Right ventricle myocardium inferior (tissue), 1 donor: ENCODE measurements around the gene IRAK1. TPM values are rescaled to one million over a fixed set of nuclear protein-coding genes. Genes with fewer than 3 reads are reported as not detected.
"Not testable (repeated sequence)": the region's sequence is repeated elsewhere in the genome, so short reads cannot be mapped to it uniquely, and the experiment has no call there.

Experiments
- ATAC-seq: fragments of 200-7000 bp; cut with Tn5 transposase; one replicate; pipeline ENCODE4 v1.9.1; 2020; ENCODE audit warnings: mild to moderate bottlenecking, moderate library complexity
- DNase-seq: peaks from one replicate; pipeline ENCODE4 v3.0.0; 2021; ENCODE audit errors: missing footprints
- intact Hi-C: fragments of 100-400 bp; cut with DNase I; formaldehyde crosslinking; loops from one replicate; pipeline ENCODE4 v1.11.0; 2022
- total RNA-seq: library from RNA; stranded (reverse); fragmentation: NEBNext Ultra II Directional; extraction: Animal tissue kit (Norgen Biotek cat#: 25700); gene quantifications from one replicate; pipeline ENCODE4 v1.2.1, GENCODE V29; 2021
- donor health status: DM: no; HTN: yes; CAD: no; lungs with severe emphysema.

IRAK1 gene
- total RNA-seq, 1 donor from 2014 or later: 38.6 TPM

GRCh38 chrX:154012336-154012991 is 7.2 kb downstream of the IRAK1 start:
- intact Hi-C loops: loop anchor here (5.0 to 10.0 kb wide), 2 partner anchors 35 to 372 kb away; no protein-coding TSS in a partner anchor
- peak; percentile 30 for ATAC-seq
- no peak for DNase-seq

- ATAC-seq: no peak
- intact Hi-C loops: loop anchor here (5.0 to 10.0 kb wide), 2 partner anchors 36 to 373 kb away; no protein-coding TSS in a partner anchor
- DNase-seq: no peak
These were observed 8.0 kb downstream of the IRAK1 start for GRCh38 chrX:154011376-154012335.

- ATAC-seq (no peak), DNase-seq (no peak)
- intact Hi-C loops: loop anchor here (5.0 to 10.0 kb wide), 2 partner anchors 37 to 374 kb away; no protein-coding TSS in a partner anchor
These were observed 9.2 kb downstream of the IRAK1 start for GRCh38 chrX:154010330-154011087.

- ATAC-seq: no peak
- DNase-seq: no peak
- intact Hi-C loops: no loop called here
These were observed 11.2 kb downstream of the IRAK1 start for GRCh38 chrX:154008521-154008920.

DNA sequence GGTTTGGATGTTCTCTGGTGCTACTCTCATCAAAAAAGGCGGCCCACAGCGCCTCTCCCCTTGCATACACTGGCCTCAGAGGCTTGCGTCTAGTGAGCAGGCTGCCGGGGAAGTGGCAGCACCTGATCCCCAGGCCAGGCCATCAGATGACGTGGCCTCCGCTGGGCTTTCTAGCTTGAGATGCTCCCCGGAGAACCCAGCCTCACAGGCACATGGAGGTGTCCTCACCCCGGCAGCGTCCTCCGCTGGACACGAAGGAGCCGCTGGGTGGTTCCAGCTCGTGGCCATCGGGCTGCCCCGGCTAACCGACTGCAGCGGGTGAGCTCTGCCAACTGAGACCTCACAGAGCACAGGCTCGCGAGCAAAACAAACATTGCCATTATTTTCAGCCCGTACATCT is 12.8 kb downstream of the IRAK1 start:
- no peak for DNase-seq
- intact Hi-C loops: no loop called here
- no peak for ATAC-seq

GRCh38 chrX:154004315-154004714 is 15.4 kb downstream of the IRAK1 start:
- ATAC-seq (no peak), DNase-seq (no peak)
- intact Hi-C loops: no loop called here

GRCh38 chrX:154002215-154002719 is 17.4 kb downstream of the IRAK1 start:
- no peak for DNase-seq
- peak; percentile 56 for ATAC-seq
- intact Hi-C loops: no loop called here

GRCh38 chrX:154000051-154000450 is 19.7 kb downstream of the IRAK1 start:
- DNase-seq: no peak
- ATAC-seq: no peak
- intact Hi-C loops: no loop called here

DNA sequence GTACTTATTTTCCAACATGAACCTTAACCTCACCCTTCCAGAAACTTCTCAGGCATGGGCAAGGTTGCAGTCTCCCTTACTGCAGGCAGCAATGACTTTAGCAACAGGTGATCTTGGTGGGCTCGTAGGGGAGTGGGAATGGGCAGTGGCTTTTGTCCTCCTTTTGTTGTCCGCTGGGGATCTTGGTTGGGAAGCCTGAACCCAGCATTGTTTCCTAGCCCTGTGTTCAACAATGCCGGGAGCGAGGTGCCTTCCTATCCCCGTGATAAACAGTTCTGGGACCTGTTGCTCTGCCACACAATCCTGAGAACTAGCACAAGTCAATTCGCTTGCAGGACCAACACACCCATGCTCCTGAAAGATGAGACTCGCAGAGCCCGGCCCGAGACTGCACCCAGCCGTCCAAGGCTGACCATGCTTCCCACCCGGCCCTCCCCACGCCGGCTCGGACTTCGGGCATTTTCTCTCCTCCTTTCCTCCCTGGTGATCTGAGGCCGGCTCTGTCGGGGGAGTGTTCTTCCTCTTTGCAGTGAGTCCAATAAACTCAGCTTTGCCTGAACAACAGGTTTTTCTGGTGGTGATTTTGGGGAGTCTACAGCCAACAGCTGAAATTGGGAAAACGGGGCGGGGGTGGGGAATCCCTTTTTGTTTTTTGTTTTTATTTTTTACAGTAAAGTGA is 20.2 kb downstream of the IRAK1 start:
- DNase-seq (no peak), ATAC-seq (no peak)
- intact Hi-C loops: no loop called here

DNA sequence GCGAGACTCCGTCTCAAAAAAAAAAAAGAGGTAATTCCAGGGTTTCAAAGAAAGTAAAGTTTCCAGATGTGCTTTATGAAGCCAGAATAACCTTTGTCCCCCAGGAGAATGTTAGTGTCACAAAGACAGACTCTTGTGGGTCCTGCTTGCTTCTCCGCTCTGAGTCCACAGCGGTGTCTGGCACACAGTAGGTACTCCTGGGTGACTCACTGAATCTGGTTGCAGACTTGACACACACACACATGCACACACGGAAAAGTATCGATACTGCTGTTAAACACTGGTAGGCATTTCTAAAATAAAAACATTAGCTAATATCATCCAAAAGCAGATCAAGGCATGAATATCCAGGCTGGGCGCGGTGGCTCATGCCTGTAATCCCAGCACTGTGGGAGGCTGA is 24.2 kb downstream of the IRAK1 start:
- ATAC-seq (no peak), DNase-seq (no peak)
- intact Hi-C loops: no loop called here

- DNase-seq, intact Hi-C loops, ATAC-seq: not testable (repeated sequence)
These were observed 25.3 kb downstream of the IRAK1 start for GRCh38 chrX:153994398-153994797.

GRCh38 chrX:153993978-153994377 is 25.7 kb downstream of the IRAK1 start:
- ATAC-seq (no peak), DNase-seq (no peak)
- intact Hi-C loops: no loop called here

- intact Hi-C loops: no loop called here
- no peak for ATAC-seq
These were observed 26.6 kb downstream of the IRAK1 start for GRCh38 chrX:153993079-153993478.

GRCh38 chrX:153992180-153992579 is 27.5 kb downstream of the IRAK1 start:
- ATAC-seq: no peak
- intact Hi-C loops: no loop called here
- no peak for DNase-seq

More at GRCh38 chrX:153993079-153993478, 26.6 kb downstream of the IRAK1 start:
- no peak for DNase-seq

- intact Hi-C loops: no loop called here
- no peak for DNase-seq
- ATAC-seq: no peak
These were observed 28.6 kb downstream of the IRAK1 start for GRCh38 chrX:153991013-153991580.

- ATAC-seq (no peak), DNase-seq (no peak)
- intact Hi-C loops: no loop called here
These were observed 29.6 kb downstream of the IRAK1 start for GRCh38 chrX:153989973-153990655.

DNA sequence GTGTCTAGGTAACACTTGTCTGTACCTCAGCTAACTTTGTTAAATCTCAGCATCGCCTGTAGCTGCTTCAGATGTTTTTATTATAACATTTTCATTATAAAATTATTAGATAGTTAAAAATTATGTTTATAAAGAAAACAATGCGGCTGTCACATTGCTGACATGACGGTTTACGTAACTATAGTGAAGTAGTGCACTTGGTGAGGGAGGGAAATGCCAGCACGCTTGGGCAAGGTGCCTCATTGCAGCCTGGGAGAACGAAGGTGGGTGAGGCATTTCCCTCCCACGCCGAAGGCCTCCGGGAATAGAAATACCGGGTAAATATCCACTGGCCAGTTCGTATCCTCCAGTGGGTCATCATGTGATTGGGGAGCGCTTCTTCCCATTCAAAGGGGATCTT is 31.2 kb downstream of the IRAK1 start:
- intact Hi-C loops: no loop called here
- DNase-seq: no peak
- ATAC-seq: no peak
